HG02610 (cell line): ENCODE results near the gene ARHGAP10.

Experiments
- ATAC-seq: cut with Tn5 transposase; IDR thresholded peaks from one replicate; pipeline ENCODE4 v1.9.1; 2021; ENCODE audit warnings: mild to moderate bottlenecking, moderate library complexity; ENCODE audit not compliant: unreplicated experiment

The ARHGAP10 gene

DNA sequence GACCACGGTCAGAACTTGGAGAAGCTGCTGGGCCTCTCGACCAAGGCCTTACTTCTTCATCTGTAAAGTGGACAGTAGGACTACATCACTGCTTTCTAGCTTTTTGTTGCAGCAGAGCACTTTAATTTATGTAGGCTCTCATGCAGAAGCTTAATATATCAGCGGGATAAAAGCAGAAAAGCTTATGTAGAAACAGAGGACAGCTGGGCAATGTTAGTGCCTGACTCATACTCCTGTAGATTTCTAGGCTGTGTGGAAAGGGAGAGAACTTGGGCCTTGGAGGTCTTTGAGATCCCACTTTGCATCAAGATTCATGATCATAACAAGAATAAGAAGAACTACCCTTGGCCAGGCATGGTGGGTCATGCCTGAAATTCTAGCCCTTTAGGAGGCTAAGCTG is 91.2 kb downstream of the ARHGAP10 start:
- ATAC-seq = no peak

DNA sequence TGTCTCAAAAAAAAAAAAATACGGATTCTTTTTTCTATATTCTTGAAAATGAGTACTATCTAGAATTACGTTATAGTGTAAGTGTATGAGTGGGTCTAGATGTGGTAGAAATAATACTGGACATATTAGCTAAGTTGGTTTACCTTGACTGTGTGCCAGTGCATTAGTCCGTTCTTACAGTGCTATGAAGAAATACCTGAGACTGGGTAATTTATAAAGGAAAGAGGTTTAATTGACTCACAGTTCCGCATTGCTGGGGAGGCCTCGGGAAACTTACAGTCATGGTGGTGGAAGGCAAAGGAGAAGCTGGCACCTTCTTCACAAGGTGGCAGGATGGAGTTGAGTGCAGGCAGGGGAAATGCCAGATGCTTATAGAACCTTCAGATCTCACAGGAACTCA is 92.4 kb downstream of the ARHGAP10 start:
- no peak for ATAC-seq

DNA sequence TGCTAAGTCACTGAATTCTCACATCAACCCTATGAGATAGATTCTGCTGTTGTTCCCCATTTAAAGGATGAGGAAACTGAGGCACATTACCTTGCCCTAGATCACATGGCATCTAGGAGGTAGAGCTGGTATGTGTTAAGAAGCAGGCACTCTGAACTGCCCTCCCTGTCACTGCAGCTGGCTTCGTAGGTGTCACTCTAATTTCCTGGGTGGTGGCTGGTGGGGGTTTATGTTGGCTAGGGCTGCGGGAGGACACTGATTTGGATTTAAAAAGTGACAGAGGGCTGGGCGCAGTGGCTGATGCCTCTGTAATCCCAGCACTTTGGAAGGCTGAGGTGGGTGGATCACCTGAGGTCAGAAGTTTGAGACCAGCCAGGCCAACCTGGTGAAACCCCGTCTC is 93.0 kb downstream of the ARHGAP10 start:
- ATAC-seq = no peak

DNA sequence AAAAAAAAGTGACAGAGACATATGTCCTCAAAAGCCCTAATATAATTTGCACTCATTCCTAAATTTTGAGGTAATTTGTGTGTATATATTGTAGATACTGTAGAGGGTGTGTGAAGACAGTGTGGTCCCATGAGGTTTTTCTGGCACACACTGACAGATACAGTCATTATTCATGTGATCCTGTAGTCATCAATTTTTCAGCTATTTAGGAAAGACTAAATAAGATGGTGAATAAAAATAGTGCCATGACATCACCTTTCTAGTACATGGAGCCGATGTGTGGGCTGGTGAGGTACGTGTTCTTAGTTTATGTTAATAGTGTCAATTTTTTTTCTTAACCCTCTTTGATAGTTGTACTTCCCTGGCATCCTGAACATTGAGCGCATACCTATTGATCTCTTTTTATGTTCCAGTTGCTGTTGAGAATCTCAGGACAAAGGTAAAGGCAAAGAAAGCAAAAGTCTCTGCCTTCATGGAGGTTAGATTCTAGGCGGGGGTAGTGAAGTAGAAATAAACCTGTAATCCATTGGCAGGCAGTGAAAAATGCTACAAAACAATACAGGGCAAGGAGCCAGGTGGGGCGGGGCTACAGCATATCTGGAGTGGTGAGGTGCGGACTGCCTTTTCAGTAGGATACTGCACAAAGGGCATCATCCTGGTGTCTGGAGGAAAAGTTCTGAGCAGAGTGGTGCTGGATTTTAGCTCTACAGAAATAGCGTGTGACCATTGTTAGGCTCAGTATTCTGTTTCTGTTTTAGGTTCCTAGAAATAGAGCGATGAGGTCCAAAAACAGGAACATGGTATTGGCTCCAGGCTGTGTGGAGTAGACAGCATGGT is 93.8 kb downstream of the ARHGAP10 start:
- ATAC-seq = no peak

DNA sequence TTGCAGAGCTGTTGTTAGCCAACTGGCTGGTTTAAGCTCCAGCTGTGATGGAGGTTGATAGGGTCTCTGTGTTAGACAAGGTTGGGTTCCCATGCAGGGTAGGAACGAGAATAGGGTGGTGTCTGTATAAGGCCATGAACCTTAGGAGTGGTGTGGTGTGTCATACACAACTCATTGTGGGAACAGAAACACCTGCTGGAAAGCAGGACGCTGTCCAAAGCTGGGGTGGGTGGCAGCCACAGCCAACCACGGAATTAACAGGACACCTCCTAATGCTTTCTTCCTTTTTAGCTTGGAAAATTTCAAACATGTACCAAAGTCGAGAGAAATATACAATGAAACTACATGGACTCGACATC is 94.4 kb downstream of the ARHGAP10 start:
- no peak for ATAC-seq

DNA sequence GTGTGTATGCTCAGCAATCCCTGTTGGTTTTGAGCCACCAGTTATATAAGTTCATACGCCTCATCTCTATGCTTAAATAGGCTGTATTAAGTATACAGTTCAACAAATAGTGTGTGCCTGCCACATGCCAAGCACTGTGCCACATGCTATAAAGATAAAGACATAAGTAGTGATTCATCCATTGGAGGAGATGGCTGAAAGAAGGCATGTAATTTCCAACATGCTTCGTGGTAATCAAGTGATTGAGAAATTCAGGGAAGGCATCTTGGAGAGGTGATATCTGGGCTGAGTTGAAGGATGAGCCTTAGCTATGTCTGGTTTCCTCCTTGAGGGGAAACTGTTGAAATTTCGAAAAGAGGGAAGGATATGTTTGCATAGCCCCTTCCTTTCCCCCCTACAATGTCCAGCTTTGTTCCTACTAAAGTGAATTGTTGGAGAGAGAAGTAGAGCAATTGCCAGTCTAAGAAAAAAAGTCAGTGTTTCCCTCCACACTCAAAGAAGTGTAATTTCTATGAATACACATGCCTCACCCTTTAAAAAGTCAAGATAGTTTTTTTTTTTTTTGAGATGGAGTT is 96.5 kb downstream of the ARHGAP10 start:
- ATAC-seq = no peak

DNA sequence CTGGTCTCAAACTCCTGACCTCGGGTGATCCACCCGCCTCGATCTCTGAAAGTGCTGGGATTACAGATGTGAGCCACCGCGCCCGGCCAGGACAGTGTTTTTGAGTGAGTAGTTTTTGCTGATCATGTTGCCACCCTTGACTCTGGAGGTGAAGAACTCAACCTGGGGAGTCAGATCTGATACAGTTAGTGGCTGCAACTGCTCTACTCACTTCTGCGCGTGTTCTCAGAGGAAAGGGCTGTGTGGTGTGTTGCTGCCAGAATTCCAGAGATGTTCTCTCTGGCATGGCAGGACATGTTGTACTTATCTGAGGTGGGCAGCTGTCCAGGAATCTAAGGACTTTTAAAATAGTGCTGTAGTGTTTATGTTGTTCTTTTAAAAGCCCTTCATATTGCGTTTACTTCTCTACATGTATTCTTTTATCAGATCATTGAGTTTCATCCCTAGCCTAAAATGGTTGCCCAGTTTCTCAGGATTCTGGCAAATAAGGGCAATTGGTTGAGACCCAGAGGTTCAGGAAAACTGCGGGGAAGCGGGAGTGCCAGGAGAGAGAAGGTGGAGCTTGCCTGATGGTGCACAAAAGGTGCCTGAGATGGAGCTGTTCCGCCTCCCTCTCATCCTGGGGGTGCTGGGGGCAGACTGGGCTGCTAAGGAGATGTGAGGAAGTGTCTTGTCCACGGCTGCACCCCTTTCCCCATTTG is 97.7 kb downstream of the ARHGAP10 start:
- no peak for ATAC-seq

DNA sequence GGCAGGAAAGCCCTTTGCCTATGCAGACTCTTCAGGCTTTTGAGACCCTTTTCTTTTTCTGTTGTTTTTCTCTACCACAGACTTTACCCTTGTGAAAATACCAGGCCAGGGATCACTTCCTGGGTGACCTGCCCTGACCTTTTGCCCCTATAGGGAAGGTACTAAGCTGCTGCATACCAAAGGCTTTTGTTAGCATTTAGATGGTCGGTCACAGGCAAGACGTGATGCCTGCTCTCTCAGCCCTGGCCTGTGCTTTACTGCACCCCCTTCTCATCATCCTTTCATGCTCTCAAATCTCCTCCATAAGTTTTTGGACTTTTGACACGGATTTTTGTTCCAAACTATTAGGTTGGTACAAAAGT is 98.2 kb downstream of the ARHGAP10 start:
- no peak for ATAC-seq

DNA sequence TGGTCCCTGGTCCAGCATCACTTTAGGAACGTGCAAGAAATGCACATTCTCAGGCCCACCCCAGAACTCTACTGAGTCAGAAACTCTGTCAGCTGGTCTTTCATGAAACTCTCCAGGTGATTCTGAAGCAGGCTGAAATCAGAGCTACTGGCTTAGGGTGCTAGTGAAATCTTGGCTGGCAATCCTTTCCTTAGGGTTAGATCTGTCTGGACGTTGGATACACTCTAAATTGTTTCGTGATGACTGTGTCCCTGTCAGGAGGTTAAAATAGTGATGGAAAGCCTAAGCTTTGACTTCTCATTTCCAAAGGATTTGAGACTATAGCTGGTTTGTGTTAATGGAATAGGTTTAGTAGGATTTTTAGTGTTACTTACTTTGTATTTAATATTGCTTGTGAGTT is 99.1 kb downstream of the ARHGAP10 start:
- ATAC-seq = no peak

DNA sequence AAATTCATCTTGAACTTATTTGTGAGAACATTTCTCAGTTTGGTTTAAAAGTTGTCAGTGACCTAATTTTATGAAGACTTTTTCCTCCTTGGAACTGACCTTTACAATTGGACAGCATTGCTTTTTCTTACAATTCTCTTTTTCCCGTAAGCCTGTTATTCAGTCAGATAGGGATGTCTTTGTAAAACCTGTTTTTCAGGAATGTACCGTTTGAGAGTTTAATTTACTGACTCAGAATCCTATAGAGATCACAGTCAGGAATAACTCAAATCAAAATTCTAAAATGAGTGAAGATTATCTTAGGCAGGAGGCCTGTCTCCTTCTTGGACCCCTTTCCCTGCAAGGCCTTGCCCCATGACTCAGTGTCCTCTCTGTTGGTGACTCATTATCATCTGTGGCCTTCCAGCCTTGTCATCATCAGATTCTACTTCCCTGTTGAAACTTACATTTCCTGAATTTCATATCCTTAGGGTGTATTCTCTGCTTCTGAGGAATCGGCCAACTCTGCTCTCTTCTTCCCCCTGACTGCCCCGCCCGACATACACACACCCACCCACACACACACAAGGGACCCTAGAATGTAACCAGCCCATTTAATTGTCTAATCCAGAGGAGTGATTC is 99.8 kb downstream of the ARHGAP10 start:
- no peak for ATAC-seq

DNA sequence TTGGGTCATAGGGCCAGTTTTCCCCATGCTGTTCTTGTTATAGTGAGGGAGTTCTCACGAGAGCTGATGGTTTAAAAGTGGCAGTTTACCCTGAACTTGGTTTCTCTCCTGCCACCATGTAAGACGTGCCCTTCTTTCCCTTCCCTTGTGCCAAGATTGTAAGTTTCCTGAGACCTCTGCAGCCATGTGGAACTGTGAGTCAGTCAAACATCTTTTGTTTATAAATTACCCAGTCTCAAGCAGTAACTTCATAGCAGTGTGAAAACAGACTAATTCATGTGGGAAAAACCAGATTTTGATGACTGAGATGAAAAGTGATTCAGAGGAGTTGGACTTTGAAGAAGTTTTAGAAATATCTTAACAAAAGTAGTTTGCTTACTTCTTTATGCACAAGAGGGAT is 101.4 kb downstream of the ARHGAP10 start:
- peak; percentile 44 for ATAC-seq

DNA sequence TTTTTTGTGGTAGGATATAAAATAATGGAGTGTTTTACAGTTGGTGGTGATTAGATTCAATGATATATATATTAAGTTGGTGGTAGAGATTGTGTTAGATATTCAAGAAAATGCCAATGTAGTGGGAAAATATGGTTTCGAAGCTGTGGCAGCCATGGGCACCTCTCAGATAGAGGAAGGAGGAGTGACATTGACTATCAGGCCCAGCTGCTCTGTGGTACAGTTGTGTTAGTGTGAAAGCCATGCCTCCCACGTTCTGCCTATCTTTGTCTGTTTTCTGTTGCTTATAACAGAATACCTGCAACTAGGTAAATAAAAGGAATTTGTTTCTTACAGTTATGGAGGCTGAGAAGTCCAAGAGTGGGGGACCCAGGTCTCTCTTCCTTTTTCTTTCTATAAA is 101.9 kb downstream of the ARHGAP10 start:
- ATAC-seq = no peak

DNA sequence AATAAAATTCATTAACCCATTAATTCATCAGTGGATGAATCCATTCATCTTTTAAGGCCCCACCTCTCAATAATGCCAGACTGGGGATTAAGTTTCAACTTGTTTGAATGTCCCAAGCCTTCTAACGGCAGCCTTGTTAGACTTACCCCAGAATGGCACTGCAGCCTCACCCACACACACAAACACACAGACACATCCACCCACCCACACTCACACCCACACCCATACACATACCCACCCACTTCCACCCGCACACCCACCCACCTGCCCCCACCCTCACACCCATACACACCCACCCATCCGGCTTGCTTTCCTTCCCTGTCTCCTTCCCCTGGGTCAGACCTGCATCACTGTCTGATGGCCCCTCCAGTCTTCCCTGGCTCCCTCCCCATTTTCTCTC is 102.6 kb downstream of the ARHGAP10 start:
- ATAC-seq = no peak

DNA sequence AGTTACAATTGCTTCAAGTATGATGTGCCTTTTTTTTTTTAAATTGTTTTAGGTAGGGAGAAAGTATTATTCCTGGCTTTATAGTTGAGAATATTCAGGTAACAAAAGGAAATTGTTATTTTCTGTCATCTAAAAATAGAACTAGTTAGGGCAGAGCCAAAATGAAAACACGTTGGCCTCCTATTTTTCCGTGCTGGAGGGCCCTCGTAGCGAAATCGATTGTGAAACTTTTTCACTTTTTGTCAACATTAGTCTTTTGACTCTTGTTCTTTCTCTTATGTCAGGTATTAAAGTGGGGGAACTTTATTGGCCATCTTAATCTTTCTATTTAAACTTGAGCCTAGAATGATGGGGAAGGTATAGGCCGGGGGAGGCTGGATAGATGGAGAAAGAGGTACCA is 104.9 kb downstream of the ARHGAP10 start:
- no peak for ATAC-seq

DNA sequence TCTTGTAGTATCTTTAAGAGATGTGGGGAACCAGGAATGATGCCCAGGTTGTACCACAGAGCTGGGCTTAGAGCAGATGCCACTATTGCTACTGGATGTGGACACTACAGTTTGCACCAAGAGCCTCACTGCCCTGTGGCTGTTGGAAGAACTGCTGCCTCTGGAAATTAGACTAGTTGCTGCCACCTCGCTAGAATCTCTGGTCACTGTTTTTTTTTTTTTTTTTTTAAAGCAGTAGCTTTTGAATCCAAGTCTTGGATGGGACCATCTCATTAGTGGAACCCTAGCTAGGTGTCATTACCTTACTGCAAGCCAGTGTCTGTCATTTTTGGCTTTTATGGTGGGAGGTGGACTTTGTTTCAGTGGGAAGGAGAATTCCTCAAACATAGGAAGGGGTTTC is 105.5 kb downstream of the ARHGAP10 start:
- no peak for ATAC-seq

DNA sequence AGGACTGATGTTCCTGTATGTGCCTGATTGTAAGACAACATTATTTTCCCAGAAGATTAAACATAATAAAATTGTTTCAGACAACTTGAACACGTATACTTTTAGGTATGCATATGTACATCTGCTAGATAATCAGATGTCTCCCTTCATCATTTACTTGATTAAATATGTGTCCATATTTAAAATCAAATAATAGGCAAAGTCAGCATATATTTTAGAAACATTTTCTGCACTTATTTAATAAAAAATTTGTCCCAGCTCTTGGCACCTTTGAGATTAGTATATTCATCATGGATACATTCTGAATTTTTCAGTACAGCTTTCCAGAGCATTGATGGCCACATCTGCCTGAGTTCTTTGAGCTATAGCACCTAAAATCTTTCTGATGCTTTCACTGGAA is 106.0 kb downstream of the ARHGAP10 start:
- no peak for ATAC-seq

DNA sequence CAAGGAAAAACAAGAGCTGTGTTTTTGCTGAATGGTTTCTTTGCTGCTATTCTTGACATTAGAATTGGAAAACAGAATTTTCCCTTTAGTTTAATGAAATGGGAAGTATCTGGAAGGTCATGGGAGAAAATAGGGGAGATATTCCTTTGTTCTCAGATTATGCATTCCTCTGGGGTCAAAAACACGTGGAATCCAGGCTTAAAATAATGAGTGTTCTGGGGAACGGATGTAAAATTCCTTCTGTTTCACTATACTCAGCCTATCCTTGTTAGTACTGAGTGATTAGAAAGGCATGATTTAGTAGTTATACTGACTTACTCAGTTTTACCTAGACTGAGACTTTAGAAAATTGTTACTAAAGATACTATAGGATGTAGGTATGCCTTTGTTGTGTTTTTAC is 107.3 kb downstream of the ARHGAP10 start:
- no peak for ATAC-seq

DNA sequence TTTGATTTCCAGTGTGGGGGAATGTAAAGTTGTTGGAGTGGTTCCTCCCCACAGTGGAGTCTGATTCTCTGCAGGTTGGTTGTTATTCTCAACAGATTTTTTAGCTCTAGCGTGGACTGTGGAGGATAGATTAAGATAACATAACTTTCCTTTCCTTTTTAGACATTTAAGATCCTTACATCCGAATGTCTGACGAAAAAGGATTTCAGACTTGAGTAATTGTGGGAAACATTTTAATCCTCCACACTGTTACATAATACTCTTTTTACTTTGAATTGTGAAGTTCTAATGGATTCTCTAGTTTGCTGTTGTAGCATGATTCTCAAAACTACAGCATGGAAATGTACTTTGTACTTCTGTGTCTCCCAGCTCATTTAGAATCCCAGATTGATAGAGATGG is 107.8 kb downstream of the ARHGAP10 start:
- no peak for ATAC-seq

DNA sequence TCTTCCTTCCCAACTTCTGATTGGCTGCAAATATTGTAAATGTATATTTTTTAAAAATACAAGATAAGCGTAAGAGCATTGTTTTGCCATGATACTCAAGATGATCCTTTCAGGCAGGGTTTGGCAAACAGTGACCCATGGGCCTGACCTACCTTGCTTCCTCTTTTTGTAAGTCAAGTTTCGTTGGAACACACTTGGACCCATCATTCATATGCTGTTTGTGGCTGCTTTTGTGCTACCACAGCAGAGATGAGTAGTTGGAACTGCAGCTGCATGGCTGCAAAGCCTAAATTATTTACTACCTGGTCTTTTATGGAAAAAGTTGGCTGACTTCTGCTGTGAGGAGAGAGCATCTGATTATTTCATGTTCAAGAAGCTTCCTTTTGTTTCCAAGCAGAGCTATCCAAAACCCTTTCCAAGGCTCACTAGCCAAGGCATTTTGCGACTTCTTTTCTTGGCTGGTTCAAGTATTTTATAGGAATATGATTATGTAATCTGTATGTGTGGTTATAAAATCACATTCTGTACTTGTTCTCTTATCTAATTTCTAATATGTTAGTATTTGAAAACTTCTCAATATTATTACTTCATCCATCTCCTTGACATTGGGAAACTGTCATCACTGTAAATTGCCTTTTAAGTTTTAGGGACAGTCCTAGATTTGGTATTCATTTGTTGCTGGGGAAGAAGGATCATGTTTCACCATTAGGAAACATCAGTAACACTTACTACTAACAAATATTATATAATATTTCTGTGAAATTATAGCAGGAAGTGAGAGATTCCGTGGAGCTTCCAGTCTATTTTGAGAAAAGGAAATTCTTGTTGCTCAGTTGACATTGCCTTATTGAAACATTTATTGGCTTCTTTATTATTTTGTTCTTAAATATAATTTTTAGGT is 109.2 kb downstream of the ARHGAP10 start:
- peak; percentile 77 for ATAC-seq

DNA sequence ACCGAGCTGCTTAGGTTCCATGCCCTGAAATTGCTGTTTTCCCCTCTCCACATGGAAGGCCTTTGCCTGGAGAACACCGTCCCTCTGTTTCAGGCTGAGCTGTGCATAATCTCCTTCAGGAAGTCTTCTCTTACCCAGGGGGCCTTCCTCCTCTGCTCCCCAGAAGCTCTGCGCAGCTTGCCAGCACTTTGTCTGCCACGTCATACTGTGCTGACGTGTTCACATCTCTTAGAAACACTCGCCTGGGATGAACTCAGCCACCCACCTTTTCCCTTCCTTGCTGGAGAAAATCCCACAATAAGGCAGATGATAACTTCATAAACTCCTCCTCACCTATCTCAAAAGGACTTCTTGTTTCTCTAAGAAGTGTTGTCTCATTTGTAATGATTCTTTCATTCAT is 110.7 kb downstream of the ARHGAP10 start:
- ATAC-seq = no peak

DNA sequence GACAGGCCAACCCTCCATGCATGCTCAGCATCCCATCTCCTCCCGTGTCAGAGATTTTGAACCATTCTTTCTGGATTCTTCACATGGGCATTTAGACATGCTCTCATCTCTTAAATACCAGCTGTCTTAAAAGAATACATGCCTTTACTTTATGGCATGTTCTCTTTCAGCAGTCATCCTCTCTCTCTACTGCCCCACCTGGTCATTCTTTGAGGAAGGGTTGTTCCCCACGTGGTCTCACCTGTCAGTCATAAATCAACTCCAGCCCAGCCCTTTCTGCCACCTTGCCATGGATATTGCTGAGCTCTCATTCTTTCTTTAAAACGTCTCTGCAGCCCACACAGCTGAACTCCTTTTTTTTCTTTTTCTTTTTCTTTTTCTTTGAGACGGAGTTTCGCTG is 111.3 kb downstream of the ARHGAP10 start:
- no peak for ATAC-seq
